ENCODE results near the gene MRPS17. TPM values are rescaled to one million over a fixed set of nuclear protein-coding genes. Genes with fewer than 3 reads are reported as not detected.

The MRPS17 gene
- total and polyA plus RNA-seq, 4 donors, result 7.2 to 39.7 (median 10.7) TPM

- Histone ChIP-seq H3K27me3 (ENCODE audit: control insufficient read depth in 4 of 4, insufficient read depth in 4 of 4, low read length in 3 of 4) (no peaks in the 10 kb centered on the region), H3K36me3 (ENCODE audit: control insufficient read depth in 4 of 4, insufficient read depth in 3 of 4, low read depth in 1 of 4, low read length in 3 of 4) (peaks cover 5 to 7% (median 6%) of the 10 kb centered on the region in 4 donors), H3K27ac (ENCODE audit: low read depth in 1 of 2, low read length in 2 of 2) (no peak overlapping the region), H3K4me3 (ENCODE audit: low read depth in 1 of 3, low read length in 3 of 3) (no peak overlapping the region), H3K4me1 (ENCODE audit: control insufficient read depth in 4 of 4, insufficient read depth in 4 of 4, low read length in 3 of 4) (no peaks in the 10 kb centered on the region), H3K9ac (ENCODE audit: low read depth in 1 of 2, low read length in 2 of 2) (no peak overlapping the region), H3K9me3 (ENCODE audit: control insufficient read depth in 4 of 4, low read length in 3 of 4) (peaks cover 4 to 14% (median 12%) of the 10 kb centered on the region in 4 donors)
- no peak for TF ChIP-seq TAF1 (conservative IDR thresholded peaks at IDR 0.05)
- TF ChIP-seq RXRA (IDR thresholded peaks at IDR 0.05), result no peak
- no peak for TF ChIP-seq EGR1 (IDR thresholded peaks at IDR 0.05; ENCODE audit: low read depth in 2 of 2)
- 90% methylated on average over 5 of the region's 5 CpGs for WGBS
- DNase-seq (ENCODE audit: low spot score), result no peak
These were observed 23.5 kb upstream of the MRPS17 start for GRCh38 chr7:55928006-55928767.

- Histone ChIP-seq H3K36me3 (ENCODE audit: control insufficient read depth in 4 of 4, insufficient read depth in 3 of 4, low read depth in 1 of 4, low read length in 3 of 4) (peaks cover 0 to 6% (median 0%) of the 10 kb centered on the region in 4 donors), H3K27me3 (ENCODE audit: control insufficient read depth in 4 of 4, insufficient read depth in 4 of 4, low read length in 3 of 4) (no peaks in the 10 kb centered on the region), H3K9me3 (ENCODE audit: control insufficient read depth in 4 of 4, low read length in 3 of 4) (peaks cover 7 to 24% (median 17%) of the 10 kb centered on the region in 4 donors), H3K4me1 (ENCODE audit: control insufficient read depth in 4 of 4, insufficient read depth in 4 of 4, low read length in 3 of 4) (no peaks in the 10 kb centered on the region), H3K9ac (ENCODE audit: low read depth in 1 of 2, low read length in 2 of 2) (no peak overlapping the region), H3K27ac (ENCODE audit: low read depth in 1 of 2, low read length in 2 of 2) (no peak overlapping the region), H3K4me3 (ENCODE audit: low read depth in 1 of 3, low read length in 3 of 3) (peak overlapping the region in 2 of 3 donors; percentile 7 to 70)
- DNase-seq (ENCODE audit: low spot score), result no peak
- WGBS, result 82% methylated on average over 5 of the region's 5 CpGs
- TF ChIP-seq YY1 (IDR thresholded peaks at IDR 0.05), result no peak
- no peak for TF ChIP-seq EGR1 (IDR thresholded peaks at IDR 0.05; ENCODE audit: low read depth in 2 of 2)
- no peak for TF ChIP-seq TAF1 (conservative IDR thresholded peaks at IDR 0.05)
- TF ChIP-seq RXRA (IDR thresholded peaks at IDR 0.05), result no peak
- TF ChIP-seq REST (IDR thresholded peaks at IDR 0.05), result no peak
- TF ChIP-seq HNF4A (conservative IDR thresholded peaks at IDR 0.05), result no peak
- TF ChIP-seq ATF3 (IDR thresholded peaks at IDR 0.05), result no peak
- TF ChIP-seq FOXA1 (IDR thresholded peaks at IDR 0.05), result no peak
- no peak for TF ChIP-seq NR2F2 (IDR thresholded peaks at IDR 0.05)
- TF ChIP-seq RAD21 (IDR thresholded peaks at IDR 0.05), result no peak
These were observed 20.1 kb upstream of the MRPS17 start for GRCh38 chr7:55931421-55932151.

- H3K27me3 ChIP-seq (ENCODE audit: control insufficient read depth in 4 of 4, insufficient read depth in 4 of 4, low read length in 3 of 4), result no peaks in the 10 kb centered on the region
- no peaks in the 10 kb centered on the region for H3K4me1 ChIP-seq (ENCODE audit: control insufficient read depth in 4 of 4, insufficient read depth in 4 of 4, low read length in 3 of 4)
- H3K9me3 ChIP-seq (ENCODE audit: control insufficient read depth in 4 of 4, low read length in 3 of 4), result peaks cover 21 to 39% (median 29%) of the 10 kb centered on the region in 4 donors
- 88% methylated on average over 7 of the region's 7 CpGs for WGBS
- peaks cover 0 to 1% (median 0%) of the 10 kb centered on the region in 4 donors for H3K36me3 ChIP-seq (ENCODE audit: control insufficient read depth in 4 of 4, insufficient read depth in 3 of 4, low read depth in 1 of 4, low read length in 3 of 4)
- H3K27ac ChIP-seq (ENCODE audit: low read depth in 1 of 2, low read length in 2 of 2), result no peak overlapping the region
- peak overlapping the region in 2 of 3 donors; percentile 16 to 56 for H3K4me3 ChIP-seq (ENCODE audit: low read depth in 1 of 3, low read length in 3 of 3)
- no peak for DNase-seq (ENCODE audit: low spot score)
- no peak for TF ChIP-seq NR2F2 (IDR thresholded peaks at IDR 0.05)
- TF ChIP-seq YY1 (IDR thresholded peaks at IDR 0.05), result no peak
- no peak for TF ChIP-seq MAX (IDR thresholded peaks at IDR 0.05)
- TF ChIP-seq RXRA (IDR thresholded peaks at IDR 0.05), result no peak
- TF ChIP-seq RAD21 (IDR thresholded peaks at IDR 0.05), result no peak
- TF ChIP-seq JUND (IDR thresholded peaks at IDR 0.05), result no peak
- no peak for TF ChIP-seq SP1 (IDR thresholded peaks at IDR 0.05)
- TF ChIP-seq ZBTB33 (IDR thresholded peaks at IDR 0.05), result no peak
- TF ChIP-seq FOXA1 (IDR thresholded peaks at IDR 0.05), result no peak
- no peak overlapping the region for H3K9ac ChIP-seq (ENCODE audit: low read depth in 1 of 2, low read length in 2 of 2)
These were observed 12.1 kb upstream of the MRPS17 start for GRCh38 chr7:55939514-55940123.
